ENCODE measurements around the gene PDK3.

PDK3 gene

DNA sequence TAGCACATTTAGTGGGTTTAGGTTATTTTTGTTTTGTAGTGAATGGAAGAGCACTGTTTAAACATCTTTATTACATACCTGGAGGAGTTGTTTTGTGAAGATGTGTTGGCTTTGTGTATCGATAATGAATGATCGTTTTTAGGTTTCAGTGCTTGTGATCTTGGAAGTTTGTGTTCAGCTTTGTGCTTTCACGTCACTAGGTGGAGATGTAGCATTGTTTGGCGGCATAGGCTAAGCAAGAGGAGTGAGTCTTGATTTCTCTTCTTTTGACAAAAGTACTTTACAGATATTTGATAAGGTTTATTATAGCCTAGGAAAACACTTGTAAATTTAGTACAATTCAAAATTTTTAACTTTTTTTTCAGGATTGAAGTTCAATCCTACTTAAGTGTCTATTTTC, 50.4 kb downstream of the PDK3 start:
- TF ChIP-seq, protein P1, sequence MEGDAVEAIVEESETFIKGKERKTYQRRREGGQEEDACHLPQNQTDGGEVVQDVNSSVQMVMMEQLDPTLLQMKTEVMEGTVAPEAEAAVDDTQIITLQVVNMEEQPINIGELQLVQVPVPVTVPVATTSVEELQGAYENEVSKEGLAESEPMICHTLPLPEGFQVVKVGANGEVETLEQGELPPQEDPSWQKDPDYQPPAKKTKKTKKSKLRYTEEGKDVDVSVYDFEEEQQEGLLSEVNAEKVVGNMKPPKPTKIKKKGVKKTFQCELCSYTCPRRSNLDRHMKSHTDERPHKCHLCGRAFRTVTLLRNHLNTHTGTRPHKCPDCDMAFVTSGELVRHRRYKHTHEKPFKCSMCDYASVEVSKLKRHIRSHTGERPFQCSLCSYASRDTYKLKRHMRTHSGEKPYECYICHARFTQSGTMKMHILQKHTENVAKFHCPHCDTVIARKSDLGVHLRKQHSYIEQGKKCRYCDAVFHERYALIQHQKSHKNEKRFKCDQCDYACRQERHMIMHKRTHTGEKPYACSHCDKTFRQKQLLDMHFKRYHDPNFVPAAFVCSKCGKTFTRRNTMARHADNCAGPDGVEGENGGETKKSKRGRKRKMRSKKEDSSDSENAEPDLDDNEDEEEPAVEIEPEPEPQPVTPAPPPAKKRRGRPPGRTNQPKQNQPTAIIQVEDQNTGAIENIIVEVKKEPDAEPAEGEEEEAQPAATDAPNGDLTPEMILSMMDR (IDR thresholded peaks at IDR 0.05; ENCODE audit: insufficient read depth, low read length, poor library complexity, severe bottlenecking), result no peak
- no peaks in the 10 kb centered on the region for H3K36me3 ChIP-seq (ENCODE audit: control insufficient read depth, insufficient read depth, low read length)
- no peaks in the 10 kb centered on the region for H3K27me3 ChIP-seq (replicated peaks; ENCODE audit: control insufficient read depth, insufficient read depth, low read length)
- H3K4me3 ChIP-seq (replicated peaks; ENCODE audit: low read depth, low read length), result no peak overlapping the region
- DNase-seq (ENCODE audit: extremely low read depth, insufficient read length), result no peak

DNA sequence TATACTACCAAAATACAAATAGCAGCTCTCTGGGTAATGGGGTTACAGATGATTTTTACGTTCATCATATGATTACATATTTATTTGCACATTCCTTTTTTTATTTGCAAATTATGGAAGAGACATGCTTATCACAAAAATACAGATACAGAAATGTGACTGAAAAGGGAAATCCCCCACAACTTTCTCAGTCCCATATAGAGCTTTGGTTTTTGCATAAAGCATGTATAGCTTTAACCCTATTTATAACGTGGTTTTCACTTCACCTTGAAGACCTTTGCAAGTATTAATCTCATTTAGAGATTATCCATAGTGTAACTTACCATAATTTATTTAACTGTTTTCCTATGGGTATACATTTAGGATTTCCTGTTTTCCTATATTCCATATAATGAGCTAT, 55.4 kb downstream of the PDK3 start:
- no peak for DNase-seq (ENCODE audit: extremely low read depth, insufficient read length)
- Histone ChIP-seq H3K4me3 (replicated peaks; ENCODE audit: low read depth, low read length) (no peak overlapping the region), H3K36me3 (ENCODE audit: control insufficient read depth, insufficient read depth, low read length) (no peaks in the 10 kb centered on the region), H3K27me3 (replicated peaks; ENCODE audit: control insufficient read depth, insufficient read depth, low read length) (no peaks in the 10 kb centered on the region)
- TF ChIP-seq, protein P1 (IDR thresholded peaks at IDR 0.05; ENCODE audit: insufficient read depth, low read length, poor library complexity, severe bottlenecking), result no peak

DNA sequence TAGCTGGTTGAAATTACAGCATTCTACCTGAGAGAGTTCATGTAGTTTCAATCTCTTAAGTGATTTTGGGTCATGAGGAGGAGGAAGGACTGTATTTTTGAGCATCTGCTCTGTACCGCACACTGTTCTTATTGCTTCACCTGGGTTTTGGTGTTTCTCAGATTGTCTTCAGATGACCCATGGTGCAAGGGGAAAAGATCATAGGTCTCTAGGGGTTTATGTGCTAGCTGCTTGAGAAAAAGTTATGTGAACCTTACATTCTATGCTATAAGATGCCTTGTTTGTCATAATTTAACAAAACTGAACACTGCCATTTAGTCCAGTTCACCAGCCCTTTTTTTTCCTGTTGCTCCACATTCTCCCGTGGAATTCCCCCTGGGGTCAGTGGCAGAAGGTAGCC, 60.4 kb downstream of the PDK3 start:
- H3K27me3 ChIP-seq (replicated peaks; ENCODE audit: control insufficient read depth, insufficient read depth, low read length), result no peaks in the 10 kb centered on the region
- no peak for DNase-seq (ENCODE audit: extremely low read depth, insufficient read length)
- H3K4me3 ChIP-seq (replicated peaks; ENCODE audit: low read depth, low read length), result no peak overlapping the region
- no peaks in the 10 kb centered on the region for H3K36me3 ChIP-seq (ENCODE audit: control insufficient read depth, insufficient read depth, low read length)
- TF ChIP-seq, protein P1 (IDR thresholded peaks at IDR 0.05; ENCODE audit: insufficient read depth, low read length, poor library complexity, severe bottlenecking), result no peak

DNA sequence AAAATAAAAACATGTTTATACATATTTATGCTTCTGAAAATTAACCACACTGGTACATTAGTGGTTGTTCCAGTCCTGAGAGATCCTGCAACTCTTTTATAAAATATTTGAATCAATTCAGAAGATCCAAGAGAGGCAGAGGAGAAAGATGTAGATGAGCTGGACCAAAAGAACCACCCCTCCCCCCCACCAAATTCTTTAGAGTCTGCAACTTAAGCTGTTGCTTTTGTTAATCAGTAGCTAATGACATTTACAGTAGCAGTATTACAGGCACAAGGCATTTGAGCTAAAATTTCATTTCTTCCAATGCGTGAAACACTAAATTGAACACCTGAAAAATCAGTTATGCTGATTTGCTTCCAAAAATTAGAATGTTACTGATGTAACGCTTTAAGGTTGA, 61.5 kb downstream of the PDK3 start:
- no peak overlapping the region for H3K4me3 ChIP-seq (replicated peaks; ENCODE audit: low read depth, low read length)
- H3K27me3 ChIP-seq (replicated peaks; ENCODE audit: control insufficient read depth, insufficient read depth, low read length), result no peaks in the 10 kb centered on the region
- H3K36me3 ChIP-seq (ENCODE audit: control insufficient read depth, insufficient read depth, low read length), result no peaks in the 10 kb centered on the region
- DNase-seq (ENCODE audit: extremely low read depth, insufficient read length), result no peak
- TF ChIP-seq, protein P1 (IDR thresholded peaks at IDR 0.05; ENCODE audit: insufficient read depth, low read length, poor library complexity, severe bottlenecking), result no peak

DNA sequence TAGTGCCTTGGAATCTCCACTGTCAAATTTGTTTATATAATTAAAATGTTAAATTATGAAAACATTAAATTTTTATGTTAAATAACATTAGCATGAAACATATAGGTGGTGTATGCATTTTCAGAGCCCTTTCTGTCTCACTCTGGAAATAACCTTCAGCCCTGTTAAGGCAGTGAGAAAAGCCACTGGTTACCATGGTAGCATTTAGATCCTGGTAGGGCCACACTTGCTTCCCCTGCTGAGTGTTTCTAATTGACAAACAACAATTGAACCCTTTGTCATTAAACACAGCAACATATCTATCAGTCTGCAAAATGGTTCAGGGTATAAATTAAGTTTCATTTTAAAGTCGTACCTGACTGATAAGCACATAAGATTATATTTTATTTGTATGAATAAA, 63.5 kb downstream of the PDK3 start:
- Histone ChIP-seq H3K27me3 (replicated peaks; ENCODE audit: control insufficient read depth, insufficient read depth, low read length) (no peaks in the 10 kb centered on the region), H3K36me3 (ENCODE audit: control insufficient read depth, insufficient read depth, low read length) (no peaks in the 10 kb centered on the region), H3K4me3 (replicated peaks; ENCODE audit: low read depth, low read length) (no peak overlapping the region)
- TF ChIP-seq, protein P1 (IDR thresholded peaks at IDR 0.05; ENCODE audit: insufficient read depth, low read length, poor library complexity, severe bottlenecking), result no peak
- no peak for DNase-seq (ENCODE audit: extremely low read depth, insufficient read length)

DNA sequence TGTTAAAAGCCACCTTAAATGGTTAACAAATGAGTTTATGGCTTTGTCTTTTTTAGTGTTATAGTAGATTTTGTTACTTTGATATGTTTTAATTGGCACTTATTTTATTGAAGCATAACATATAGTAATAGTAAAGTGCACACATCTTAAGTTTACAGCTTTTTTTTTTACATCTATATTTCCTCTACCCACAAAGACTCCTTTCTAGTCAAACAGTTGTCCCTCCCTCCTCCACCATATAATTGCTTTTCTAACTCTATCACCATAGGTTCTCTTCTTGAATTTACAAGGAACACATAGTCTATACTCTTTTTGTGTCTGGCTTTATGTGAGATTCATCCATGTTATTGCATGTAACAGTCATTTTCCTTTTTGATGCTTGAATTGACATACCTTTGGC, 71.5 kb downstream of the PDK3 start:
- H3K27me3 ChIP-seq (replicated peaks; ENCODE audit: control insufficient read depth, insufficient read depth, low read length), result no peaks in the 10 kb centered on the region
- H3K4me3 ChIP-seq (replicated peaks; ENCODE audit: low read depth, low read length), result no peak overlapping the region
- TF ChIP-seq, protein P1 (IDR thresholded peaks at IDR 0.05; ENCODE audit: insufficient read depth, low read length, poor library complexity, severe bottlenecking), result no peak
- H3K36me3 ChIP-seq (ENCODE audit: control insufficient read depth, insufficient read depth, low read length), result no peaks in the 10 kb centered on the region
- no peak for DNase-seq (ENCODE audit: extremely low read depth, insufficient read length)
